Ureter (tissue), 1 donor: ENCODE data around the gene KIF1A. TPM values are rescaled to one million over a fixed set of nuclear protein-coding genes. Genes with fewer than 3 reads are reported as not detected.

Experiments
- DNase-seq: peaks from one replicate; pipeline ENCODE4 v3.0.0-alpha.2; 2020; ENCODE audit warnings: low spot score
- total RNA-seq: library from RNA; stranded (reverse); gene quantifications from one replicate; pipeline ENCODE4 v1.2.4, GENCODE V29; 2023
- donor health status: DM: yes; HTN: yes; CAD: no.

Gene KIF1A
- total RNA-seq, 1 donor from 2014 or later = 1.2 TPM

GRCh38 chr2:240720686-240721595 is 99.1 kb downstream of the KIF1A start:
- no peak for DNase-seq

- no peak for DNase-seq
These were observed 100.1 kb downstream of the KIF1A start for GRCh38 chr2:240719676-240720545.

GRCh38 chr2:240718896-240719490 is 101.0 kb downstream of the KIF1A start:
- DNase-seq = no peak

GRCh38 chr2:240717681-240718581 is 102.1 kb downstream of the KIF1A start:
- DNase-seq = no peak

- DNase-seq = no peak
These were observed 102.8 kb downstream of the KIF1A start for GRCh38 chr2:240717181-240717641.

- no peak for DNase-seq
These were observed 103.8 kb downstream of the KIF1A start for GRCh38 chr2:240716130-240716798.

- DNase-seq = no peak
These were observed 105.0 kb downstream of the KIF1A start for GRCh38 chr2:240714747-240715725.

- DNase-seq = no peak
These were observed 105.9 kb downstream of the KIF1A start for GRCh38 chr2:240713928-240714746.

- no peak for DNase-seq
These were observed 106.7 kb downstream of the KIF1A start for GRCh38 chr2:240713071-240713927.

- DNase-seq = no peak
These were observed 107.9 kb downstream of the KIF1A start for GRCh38 chr2:240712121-240712520.

GRCh38 chr2:240711701-240712100 is 108.3 kb downstream of the KIF1A start:
- no peak for DNase-seq

GRCh38 chr2:240711296-240711695 is 108.7 kb downstream of the KIF1A start:
- no peak for DNase-seq

- DNase-seq = no peak
These were observed 111.6 kb downstream of the KIF1A start for GRCh38 chr2:240708457-240708856.

- DNase-seq = no peak
These were observed 112.2 kb downstream of the KIF1A start for GRCh38 chr2:240707821-240708220.

- DNase-seq = no peak
These were observed 112.8 kb downstream of the KIF1A start for GRCh38 chr2:240707043-240707756.

GRCh38 chr2:240705204-240705791 is 114.7 kb downstream of the KIF1A start:
- DNase-seq = no peak
